HG03558 (cell line): Measurements from ENCODE around the gene INTS7.
"Not testable (repeated sequence)": the region's sequence is repeated elsewhere in the genome, so short reads cannot be mapped to it uniquely, and the experiment has no call there.

Experiments used
- ATAC-seq: cut with Tn5 transposase; IDR thresholded peaks from one replicate; pipeline ENCODE4 v1.9.1; 2021; ENCODE audit warnings: moderate number of reproducible peaks; ENCODE audit not compliant: unreplicated experiment; ENCODE audit errors: extremely low read depth

Gene INTS7

DNA sequence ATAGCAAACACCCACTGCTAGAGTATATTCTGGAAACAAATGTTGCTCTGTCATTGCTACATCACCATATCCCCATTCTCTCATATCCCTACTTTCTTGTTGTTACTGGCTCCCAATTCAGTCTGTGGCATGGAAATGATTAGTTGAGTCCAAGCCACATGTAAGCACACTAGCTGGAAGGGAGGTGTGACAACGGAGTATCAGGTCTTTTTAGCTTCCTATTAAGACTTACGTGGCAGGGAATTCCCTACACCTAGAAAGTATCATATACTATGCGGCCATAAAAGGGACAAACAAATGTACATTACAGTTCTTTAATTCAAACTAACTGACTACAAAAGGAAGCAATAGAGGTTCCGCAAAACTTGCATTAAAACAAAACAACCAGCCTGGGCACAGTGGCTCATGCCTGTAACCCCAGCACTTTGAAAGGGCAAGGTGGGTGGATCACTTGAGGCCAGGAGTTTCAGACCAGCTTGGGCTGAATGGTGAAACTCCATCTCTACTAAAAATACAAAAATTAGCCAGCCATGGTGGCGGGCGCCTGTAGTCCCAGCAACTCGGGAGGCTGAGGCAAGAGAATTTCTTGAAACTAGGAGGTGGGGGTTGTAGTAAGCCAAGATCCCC, 48.6 kb downstream of the INTS7 start:
- ATAC-seq = no peak

DNA sequence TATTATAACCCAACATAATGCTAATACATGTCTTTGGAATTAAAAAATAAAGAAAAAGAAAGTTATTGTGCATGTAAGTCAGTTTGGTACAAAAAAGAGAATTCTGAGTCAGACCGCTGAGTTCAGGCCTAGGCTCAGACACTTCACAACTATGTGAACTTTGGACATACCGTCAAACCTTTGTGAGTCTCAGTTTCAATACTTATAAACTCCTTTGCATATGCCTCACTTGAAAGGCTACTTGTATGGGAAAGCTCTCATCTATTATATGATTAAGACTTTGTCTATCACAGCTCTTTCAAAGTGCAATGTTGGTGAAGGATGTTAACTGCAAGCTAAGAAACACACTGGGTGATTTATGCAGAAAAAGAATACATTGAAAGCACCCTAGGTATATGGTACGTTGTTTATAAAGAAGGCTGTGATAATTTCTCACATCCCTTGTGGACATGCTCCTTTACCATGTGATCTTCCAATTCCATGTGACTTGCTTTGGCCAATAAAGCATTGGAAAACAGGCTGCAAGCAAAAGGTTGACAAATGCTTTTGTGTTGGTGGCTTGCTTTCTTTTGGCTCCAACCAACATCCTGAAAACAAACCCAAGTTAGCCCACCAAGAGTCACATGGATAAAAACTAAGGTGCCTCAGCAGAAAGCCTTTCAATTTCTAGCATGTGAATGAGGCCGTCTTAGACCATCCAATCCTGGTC, 49.6 kb downstream of the INTS7 start:
- ATAC-seq = peak; percentile 88

DNA sequence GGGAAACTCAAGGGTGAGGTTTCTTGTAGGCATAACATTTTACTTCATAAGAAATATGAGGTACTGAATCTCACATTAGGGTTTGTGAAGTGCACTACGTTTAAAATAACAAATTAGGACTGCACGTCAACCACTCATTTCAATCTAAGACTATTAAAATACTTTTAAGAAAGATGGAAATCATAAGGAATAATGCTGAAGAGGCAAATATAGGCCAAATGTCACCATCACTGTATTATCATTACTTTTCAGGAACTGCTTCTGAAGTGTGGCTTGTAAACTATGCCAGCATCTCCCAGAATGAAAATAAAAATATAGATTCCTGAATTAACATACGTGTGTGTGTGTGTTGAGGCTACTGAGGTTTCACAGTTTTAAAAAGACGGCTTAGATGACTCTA, 56.8 kb downstream of the INTS7 start:
- ATAC-seq = no peak

DNA sequence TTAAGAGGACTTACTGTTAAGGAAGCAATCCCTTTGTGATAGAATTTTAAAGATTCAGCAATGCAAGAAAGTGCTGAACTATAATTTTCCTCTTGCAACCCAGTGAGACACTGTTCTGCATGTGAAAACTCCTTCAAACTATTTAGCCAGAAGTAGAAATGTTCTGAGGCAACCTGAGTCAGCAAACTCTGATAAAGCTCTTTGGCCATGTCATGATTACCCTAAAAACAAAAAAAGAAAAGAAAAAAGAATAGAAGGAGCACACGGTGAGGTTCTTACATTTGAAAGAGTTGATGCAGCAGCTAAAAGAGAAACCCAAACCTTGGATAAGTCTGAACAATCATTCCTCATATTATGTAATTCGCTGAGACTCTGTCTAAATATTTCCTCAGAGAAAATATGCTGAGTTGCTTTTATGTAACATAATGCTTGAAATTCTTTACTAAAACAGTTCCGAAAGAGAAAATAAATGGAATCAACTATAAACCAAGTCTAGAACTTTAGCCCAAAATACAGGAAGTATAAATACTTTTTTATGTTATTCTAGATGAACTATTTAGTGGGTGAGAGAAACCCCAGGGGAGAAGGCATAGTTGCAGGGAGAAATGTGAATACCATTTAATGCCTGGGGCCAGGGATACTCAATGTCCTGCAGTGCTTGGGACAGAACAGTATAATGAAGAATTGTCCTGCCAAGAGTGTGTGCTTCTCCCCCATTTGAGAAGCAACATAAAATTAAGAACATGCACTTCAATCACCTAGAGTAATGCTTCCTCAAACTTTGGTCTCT, 60.0 kb downstream of the INTS7 start:
- ATAC-seq = no peak

DNA sequence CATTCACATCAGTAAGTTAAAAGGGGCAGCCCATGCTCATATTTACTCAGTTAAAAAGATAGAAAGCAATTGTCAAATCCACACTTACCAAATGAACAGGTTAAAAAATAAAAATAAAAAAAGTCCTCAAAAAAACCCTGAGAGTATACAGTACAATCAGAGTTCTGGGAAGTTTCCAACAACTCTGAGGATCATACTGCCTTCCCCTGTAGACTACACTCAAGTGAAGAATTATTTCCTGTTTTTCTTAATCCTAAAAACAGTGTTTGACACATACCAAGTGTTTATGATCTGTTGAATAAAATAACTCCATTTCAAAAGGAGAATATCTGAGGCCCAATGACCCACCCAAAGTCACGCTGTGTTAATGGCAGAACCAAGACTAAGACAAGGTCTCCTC, 61.8 kb downstream of the INTS7 start:
- no peak for ATAC-seq

DNA sequence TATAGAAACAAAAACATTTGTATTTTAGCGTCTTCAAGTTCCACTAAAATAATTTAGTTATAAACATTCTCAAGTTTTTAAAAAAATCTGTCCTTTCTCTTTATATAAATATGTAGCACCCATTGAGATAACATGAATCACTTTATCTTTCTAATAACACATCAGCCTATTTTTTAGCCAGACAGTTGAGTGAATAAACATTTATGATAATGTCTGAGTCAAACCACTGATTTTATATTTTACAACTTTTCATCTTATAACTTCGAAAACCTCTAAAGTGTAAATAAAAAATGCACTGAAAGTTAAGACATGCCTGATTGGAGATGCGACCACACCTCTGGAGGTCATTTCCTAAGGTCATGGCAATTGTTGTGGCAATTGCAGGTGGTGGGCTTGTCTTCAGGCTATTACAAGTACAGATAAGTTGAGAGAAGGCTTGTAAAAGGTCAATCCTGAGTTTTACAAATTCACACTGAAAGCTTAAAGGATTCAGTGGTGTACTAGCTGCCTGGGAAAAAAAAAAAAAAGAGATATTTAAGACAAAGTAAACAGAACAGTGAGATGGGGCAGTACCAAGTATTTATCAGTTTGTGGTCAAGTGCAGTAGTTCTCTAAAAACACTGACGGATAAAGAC, 67.0 kb downstream of the INTS7 start:
- no peak for ATAC-seq

DNA sequence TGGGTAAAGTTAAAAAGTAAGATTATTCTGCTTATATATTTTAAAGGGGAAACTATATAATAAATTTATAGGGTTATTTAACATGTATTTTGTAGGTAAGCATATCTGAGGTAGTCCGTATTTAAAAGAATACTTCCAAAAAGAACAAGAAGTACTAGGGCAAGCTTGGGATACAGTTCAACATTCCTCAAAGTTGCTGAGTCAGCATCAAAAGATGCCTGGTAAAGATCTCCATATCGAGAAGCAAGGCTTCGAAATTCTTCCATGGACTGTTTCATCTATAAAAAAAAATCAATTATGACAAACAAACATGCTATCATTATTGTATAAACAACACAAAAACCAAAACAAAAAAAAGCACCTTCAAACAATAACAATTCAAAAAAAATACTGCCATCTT, 67.7 kb downstream of the INTS7 start:
- ATAC-seq = no peak

DNA sequence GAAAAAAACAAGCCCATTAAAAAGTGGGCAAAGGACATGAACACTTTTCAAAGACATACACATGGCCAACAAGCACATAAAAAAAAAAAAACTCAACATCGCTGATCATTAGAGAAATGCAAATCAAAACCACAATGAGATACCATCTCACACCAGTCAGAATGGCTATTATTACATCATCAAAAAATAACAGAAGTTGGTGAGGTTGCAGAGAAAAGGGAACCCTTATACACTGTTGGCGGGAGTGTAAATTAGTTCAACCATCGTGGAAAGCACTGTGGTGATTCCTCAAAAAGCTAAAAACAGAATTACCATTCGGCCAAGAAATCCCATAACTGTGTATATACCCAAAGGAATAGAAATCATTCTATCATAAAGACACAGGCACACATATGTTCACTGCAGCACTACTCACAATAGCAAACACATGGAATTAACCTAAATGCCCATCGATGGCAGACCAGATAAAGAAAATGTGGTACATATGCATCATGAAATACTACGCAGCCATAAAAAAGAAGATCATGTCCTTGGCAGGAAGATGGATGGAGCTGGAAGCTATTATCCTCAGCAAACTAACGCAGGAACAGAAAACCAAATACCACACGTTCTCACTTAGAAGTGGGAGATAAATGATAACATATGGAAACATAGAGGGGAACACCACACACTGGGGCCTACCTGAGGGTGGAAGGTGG, 70.1 kb downstream of the INTS7 start:
- no peak for ATAC-seq

DNA sequence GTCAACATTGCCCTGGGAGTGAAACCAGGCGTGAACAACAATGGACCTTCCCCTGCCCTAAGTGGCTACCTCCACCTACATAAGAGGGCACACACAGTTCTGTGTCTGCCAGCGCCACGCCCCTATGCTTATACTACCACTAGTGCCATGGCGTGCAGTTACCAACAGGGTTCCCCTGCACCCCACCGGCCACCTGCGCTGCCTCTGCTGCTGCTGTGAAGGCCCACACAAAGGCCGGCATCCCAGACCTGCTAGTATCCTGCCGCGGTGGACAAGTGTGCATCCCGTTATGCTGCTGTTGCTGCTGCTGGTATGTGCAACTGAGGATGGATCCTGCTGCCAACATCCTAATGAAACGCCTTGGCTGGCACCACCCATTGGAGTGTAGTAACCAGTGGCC, 75.7 kb downstream of the INTS7 start:
- no peak for ATAC-seq

DNA sequence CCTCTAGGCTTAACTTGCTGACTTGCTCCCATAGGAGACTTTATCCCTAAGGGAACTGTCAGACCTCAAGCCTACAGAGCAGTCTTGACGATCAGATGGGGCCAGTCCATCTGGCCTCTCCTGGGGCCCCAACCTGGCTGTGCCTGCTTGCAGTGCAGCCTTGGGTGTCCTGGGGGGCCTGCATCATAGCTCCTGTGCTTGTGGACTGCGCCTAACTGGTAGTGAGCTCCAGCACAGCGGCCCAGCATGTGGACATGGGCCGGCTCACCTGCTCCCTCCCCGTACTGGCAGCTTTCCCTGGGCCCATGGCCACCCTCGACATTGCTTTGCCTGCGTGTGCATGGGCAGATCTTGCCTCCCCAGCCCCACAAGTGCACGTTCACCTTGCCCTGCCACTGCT, 76.1 kb downstream of the INTS7 start:
- ATAC-seq = no peak

DNA sequence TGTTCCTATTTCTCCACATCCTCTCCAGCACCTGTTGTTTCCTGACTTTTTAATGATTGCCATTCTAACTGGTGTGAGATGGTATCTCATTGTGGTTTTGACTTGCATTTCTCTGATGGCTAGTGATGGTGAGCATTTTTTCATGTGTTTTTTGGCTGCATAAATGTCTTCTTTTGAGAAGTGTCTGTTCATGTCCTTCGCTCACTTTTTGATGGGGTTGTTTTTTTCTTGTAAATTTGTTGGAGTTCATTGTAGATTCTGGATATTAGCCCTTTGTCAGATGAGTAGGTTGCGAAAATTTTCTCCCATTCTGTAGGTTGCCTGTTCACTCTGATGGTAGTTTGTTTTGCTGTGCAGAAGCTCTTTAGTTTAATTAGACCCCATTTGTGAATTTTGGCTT, 81.3 kb downstream of the INTS7 start:
- not testable (repeated sequence) for ATAC-seq

DNA sequence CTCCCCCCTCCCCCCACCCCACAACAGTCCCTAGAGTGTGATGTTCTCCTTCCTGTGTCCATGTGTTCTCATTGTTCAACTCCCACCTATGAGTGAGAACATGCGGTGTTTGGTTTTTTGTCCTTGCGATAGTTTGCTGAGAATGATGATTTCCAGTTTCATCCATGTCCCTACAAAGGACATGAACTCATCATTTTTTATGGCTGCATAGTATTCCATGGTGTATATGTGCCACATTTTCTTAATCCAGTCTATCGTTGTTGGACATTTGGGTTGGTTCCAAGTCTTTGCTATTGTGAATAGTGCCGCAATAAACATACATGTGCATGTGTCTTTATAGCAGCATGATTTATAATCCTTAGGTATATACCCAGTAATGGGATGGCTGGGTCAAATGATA, 81.8 kb downstream of the INTS7 start:
- not testable (repeated sequence) for ATAC-seq

DNA sequence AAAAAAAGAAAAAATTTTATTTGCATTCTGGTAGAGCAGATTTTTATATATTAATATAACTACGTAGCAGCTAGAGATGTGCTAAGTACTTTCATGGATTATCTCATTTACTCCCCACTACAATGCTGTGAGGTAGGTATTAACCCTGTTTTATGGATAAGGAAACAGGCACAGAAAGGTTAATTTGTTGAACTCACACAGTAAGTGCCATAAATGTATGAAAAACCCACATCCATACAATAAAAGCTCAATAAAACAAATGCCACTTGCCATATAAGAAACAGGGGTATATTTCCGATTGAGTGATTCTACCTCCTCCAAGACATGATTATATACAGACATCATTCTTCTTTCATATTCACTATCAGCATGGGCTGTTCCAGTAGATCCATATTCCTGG, 83.1 kb downstream of the INTS7 start:
- ATAC-seq = no peak

DNA sequence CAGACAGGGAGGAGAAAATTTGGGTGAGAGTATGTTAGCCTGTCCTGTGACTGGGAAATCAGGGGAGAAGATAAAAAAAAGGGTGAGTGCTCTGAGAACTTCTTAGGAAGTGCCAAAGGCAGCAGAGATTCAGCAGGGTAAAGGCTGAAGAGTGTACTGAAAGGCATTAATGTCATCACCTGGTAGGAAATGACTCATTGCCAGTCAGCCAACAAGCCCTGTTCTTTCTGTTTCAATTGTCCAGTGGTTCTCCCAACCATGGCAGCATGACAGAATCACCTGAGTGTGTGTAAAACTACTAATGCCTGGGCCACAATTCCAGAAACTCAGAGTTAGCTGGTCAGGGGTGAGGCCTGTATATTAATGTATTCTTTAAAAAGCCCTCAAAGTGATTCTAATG, 83.5 kb downstream of the INTS7 start:
- ATAC-seq = peak; percentile 85

DNA sequence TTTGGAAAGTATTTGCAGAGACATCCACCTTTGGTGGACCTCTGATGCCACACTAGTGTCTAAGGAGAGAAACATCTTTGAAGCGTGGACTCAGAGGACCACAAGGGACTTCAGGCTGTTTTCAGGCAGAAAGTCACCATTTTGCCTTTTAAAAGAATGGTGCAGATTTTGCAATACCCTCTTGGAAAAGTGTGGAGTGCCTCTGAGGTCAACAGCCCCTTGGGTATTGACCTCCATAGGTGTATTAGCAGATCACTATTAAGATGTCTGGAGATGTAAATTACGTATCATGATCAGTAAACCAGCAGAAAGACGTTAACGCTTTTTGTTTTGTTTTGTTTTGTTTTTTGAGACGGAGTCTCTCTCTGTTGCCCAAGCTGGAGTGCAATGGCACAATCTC, 87.0 kb downstream of the INTS7 start:
- no peak for ATAC-seq

DNA sequence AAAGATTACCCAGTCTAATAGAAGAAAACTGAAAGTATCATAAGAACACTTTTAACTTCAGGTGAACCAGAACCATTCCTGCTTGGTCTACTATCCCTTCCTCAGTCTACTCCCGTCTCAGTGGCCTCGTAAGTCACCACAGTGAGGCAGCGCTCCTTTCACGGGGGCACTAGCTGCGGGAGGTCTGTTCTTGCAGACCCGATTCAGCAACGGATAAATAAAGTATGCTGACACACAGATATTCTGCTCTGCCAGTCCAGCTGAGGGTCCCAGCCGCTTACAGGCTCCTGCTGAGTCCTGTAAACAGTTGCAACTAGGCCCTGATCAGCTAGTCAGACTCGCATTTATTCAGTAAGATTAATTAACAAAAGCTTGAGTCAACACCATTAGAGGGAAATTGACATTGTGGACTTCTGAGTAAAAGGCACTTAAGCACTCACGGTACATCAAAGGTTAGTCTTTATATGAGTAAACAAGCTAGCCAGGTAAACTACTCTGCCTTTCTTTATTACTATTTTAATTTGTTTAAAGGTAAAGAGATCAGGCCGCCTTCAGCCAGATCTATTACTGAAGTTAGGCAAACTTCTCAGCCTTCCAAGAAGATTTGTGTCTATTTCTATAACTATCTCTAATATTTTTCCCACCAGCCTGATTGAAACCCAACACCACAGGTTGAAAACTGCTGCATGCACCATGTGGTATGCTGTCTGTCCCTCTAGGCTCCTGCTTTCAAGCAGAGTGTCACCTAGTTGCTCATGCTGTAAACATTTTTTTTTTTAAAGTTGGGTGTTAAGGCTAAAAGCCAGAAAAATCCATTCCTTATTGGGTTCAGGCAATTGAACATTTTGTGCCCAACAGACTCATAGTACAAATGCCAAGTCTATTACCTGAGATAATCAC, 87.7 kb downstream of the INTS7 start:
- ATAC-seq = no peak

DNA sequence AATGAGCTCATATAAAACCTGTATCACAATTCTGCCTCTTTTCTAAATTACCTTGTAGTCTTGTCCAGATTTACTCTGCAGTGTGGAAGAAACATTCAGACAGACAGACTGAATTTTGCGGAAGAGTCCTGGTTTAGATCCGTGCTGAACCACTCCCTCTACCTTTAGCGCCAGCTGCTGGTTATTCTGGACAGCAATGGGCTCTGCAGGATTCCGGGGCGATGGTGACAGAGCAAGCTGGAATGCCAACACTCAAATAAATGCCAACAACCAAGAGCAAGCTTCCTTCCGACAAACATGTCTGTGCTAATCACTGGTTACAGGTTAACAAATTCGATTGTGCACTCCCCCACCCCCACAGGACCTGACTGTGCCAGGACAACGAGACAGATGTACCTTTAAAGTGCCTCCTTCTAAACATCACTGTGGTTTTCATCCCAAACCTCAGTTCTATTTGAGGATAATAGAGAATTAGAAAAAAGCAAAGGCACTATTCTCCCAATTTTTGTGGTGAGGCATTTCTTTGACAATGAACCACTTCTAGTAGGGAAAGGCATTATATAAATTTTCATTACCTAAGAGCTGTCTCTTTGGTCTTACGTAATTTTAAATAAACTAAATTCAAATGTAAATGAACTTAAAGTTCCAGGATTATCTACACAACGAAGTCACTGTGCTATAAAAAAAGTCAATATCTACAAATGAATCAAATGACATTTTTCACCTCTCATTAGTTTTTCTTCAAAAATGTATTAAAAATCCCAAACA, 90.4 kb downstream of the INTS7 start:
- no peak for ATAC-seq

DNA sequence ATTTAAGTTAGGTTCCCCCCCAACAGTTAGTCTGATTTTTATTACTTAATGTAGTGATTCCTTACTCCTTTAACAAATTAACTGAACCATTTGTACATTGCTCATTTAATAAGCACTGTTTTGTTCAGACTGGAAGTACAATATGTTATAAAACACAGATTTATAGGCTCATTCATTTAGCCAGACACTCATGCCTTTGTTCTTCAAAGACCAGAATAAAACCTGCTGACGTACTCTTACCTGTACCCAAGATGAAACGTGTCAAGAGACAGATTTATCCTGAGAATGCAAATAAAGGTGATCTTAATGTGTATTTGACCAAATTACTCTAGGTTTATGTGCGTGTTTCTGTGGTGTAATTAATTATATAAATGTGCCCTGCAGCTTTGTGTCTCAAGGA, 92.8 kb downstream of the INTS7 start:
- ATAC-seq = no peak
